Tibial nerve (tissue), 4 donors: Measurements from ENCODE around the gene FOXO4.

Experiments
- CTCF ChIP-seq, 5 experiments: fragments of 200-600 bp in 3 of 5; fragments of 450-650 bp in 2 of 5; sonication (generic) in 3 of 5; IDR thresholded peaks; one replicate each; pipeline ENCODE4 v1.5.1; 2016 to 2019; ENCODE audit warnings: antibody characterized with exemption in 5 of 5, mild to moderate bottlenecking in 3 of 5, moderate library complexity in 2 of 5
- EP300 ChIP-seq, 2 donors: sonication (generic); formaldehyde crosslinking; IDR thresholded peaks; one replicate each; pipeline ENCODE4 v1.6.1; 2017; ENCODE audit warnings: antibody characterized with exemption in 2 of 2, mild to moderate bottlenecking in 1 of 2
- POLR2A ChIP-seq, 2 donors: fragments of 450-650 bp; IDR thresholded peaks; one replicate each; pipeline ENCODE4 v1.6.1; 2017; ENCODE audit warnings: antibody characterized with exemption in 2 of 2, mild to moderate bottlenecking in 2 of 2, moderate library complexity in 2 of 2

DNA sequence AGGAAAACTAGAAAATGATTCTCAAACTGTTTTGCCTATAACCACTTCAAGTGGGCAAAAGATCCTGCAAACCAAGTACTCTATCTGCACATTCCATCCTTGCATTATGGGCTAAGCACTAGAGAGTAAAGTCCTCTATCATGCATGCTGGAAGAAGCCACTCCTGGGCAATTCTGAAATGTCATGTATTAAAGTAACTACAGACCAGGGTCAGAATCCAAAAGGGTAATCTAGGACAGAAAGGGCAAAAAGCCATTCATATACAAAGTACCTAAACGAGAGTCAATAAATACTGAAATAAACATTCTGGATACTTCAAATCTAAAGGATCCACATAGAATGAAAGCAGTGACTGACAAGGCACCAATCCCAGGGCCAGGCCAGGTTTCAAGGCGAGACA lies 28.6 kb upstream of the FOXO4 start:
- no peak for TF ChIP-seq CTCF (IDR thresholded peaks at IDR 0.05)
- TF ChIP-seq POLR2A (IDR thresholded peaks at IDR 0.05) = no peak
- no peak for TF ChIP-seq EP300 (IDR thresholded peaks at IDR 0.05)
